Measurements from ENCODE around the gene BMP8B.

GRCh38 chr1:39779137-39779536 lies 9.5 kb downstream of the BMP8B start:
- TF ChIP-seq CTCF (IDR thresholded peaks at IDR 0.05) (no peak), POLR2A (IDR thresholded peaks at IDR 0.05) (no peak)
